T-helper 1 cell (primary cell): ENCODE data around the gene RNF11.
"Not testable (repeated sequence)": the region's sequence is repeated elsewhere in the genome, so short reads cannot be mapped to it uniquely, and the experiment has no call there.

Experiments
- DNase-seq, 5 donors: peaks; one replicate each; pipeline ENCODE4 v3.0.0-alpha.2; 2012 to 2020

Gene RNF11

DNA sequence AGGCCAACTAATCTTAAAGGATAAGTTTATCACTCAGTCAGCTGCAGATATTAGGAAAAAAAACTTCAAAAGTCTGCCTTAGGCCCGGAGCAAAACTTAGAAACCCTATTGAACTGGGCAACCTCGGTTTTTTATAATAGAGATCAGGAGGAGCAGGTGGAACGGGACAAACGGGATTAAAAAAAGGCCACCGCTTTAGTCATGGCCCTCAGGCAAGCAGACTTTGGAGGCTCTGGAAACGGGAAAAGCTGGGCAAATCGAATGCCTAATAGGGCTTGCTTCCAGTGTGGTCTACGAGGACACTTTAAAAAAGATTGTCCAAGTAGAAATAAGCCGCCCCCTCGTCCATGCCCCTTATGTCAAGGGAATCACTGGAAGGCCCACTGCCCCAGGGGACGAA lies 7.6 kb upstream of the RNF11 start:
- DNase-seq: not testable (repeated sequence)

DNA sequence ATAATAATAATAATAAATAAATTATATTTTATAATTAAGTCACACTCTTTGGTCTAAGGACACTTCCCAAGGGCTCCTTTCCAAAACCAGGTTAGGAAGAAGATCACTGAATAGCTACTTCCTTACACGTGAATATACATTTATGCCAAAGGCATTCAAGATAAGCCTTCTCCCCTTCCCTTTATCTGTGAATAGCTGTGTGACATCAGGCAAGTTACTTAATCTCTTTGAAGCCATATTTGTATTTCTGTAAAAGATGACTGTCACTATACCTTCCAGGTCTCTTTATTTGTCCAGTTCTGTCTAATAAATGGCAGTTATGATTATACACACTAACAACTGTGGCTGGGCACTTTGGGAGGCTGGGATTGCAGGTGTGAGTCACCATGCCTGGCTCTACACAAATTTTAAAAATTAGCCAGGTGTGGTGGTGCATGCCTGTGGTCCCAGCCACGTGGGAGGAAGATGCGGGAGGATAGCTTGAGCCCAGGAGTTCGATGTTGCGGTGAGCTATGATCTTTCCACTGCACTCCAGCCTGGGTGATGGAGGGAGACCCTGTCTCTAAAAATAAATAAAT lies 5.5 kb upstream of the RNF11 start:
- DNase-seq: no peak

- DNase-seq: no peak
These were observed 5.0 kb upstream of the RNF11 start for GRCh38 chr1:51231120-51231519.

DNA sequence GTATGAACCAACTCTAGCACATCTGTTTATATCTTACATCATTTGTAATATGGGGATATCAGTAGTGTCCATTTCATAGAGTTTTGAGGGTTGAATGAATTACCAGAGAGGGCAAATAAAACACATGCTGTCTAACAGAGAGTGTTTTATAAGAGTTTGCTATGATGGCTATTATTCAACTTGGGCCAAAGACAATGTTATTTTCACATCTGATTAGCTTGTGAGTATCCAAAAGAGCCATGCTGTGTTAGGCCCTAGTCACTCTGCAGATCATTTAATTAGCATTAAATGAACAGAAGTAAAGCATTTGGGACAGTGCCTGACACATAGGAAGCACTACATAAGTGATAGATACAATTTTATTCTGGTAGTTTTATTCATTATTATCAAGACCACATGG lies 4.2 kb upstream of the RNF11 start:
- DNase-seq: no peak

GRCh38 chr1:51234236-51234635 lies 1.8 kb upstream of the RNF11 start:
- DNase-seq: not testable (repeated sequence)

DNA sequence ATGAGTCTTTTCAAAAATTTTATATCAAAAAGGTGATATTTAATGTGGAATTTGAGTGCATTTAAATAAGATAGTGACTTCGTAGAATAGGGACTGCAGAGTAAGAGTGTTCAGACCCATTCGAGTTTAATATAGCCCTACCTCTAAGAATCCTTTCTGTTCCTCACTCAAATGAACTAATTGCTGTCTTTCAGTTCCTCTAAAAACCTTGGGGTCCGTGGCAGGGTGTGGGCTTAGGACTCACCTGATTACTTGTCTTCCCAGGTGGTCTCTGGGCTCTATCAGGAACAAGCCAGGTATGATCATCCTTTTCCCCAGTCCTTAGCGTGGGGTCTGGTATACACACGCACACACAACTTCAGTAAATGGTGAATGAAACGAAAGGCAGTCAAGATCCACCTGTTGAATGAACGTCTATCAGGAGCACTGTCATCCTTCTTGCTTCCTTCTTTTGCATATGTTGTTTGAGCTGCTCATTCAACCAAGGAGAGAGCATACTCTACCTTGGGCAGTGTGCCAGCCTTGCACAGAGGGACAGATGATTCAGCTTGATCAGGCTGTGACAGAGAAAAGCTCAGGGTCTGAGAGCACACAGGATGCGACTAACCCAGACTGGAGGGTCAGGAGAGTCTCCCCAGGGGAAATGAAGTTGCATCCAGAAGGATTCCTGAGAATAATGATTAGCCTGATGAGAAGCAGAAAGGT lies 1.2 kb upstream of the RNF11 start:
- peak in 2 of 5 donors; percentile 5 to 12 for DNase-seq

DNA sequence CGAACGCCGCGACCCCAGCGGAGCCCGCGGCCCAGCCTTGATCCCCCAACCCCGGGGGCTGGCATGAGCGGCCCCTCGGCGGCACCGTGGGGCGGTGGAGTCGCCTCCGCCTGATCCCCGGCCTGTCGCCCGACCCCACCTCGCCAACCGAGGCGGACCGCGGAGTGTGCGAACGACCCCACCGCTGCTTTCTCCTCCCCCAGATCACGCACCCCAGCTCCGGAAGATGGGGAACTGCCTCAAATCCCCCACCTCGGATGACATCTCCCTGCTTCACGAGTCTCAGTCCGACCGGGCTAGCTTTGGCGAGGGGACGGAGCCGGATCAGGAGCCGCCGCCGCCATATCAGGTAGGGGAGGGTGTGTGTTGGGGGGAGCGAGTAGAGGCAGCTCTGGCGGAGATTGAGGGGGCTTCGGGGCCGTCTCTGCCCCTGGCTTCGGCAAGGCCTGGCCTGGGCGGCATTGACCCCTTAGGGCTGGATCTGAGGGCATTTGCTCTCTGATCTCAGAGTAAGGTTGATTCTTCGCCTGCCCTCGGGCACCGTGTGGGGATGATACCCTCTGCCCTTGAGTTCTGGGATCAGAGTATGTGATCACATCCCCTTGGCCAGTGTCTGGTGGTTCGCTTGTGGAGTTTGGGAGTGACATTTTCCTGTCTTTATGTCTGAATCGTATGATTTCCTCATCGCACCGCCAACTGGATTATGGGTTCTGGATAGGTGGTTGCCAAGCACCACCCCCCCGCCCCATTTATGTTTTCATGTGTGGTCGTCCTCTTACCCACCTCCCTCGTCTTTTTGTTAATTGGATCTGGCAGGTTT lies 668 bp downstream of the RNF11 start:
- peak in 4 of 5 donors; percentile 19 to 36 (median 30) for DNase-seq

DNA sequence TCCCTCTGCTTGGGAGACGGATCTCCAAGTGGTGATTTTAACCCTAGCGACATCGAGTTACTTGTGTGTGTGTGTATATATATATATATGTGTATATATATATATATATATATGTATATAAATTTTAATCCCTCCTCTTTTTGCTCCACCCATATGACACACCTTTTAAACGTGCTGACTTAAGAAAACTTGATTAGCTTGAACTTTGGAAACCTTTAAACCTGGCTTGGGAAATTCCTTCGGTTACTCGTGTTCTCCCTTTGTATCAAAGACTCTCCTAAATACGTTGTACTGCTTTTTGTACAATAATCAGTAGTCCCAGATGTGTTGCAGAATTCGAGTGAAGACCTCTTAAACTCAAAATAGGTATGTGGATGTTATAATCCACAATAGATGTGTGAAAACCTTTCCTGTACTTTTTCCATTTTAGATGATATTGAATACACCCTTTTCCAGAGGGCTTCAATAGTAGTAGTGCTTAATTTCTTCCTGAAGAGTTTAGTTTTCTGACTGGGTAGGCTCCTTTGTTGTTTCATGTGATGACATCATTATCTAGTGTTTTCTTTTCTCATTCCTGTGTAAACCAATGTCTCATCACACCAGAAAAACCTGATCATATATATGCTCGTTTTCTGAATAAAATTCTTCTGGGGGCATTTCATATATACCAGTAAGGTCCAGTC lies 1.4 kb downstream of the RNF11 start:
- no peak for DNase-seq

GRCh38 chr1:51238034-51238403 lies 1.9 kb downstream of the RNF11 start:
- DNase-seq: no peak

DNA sequence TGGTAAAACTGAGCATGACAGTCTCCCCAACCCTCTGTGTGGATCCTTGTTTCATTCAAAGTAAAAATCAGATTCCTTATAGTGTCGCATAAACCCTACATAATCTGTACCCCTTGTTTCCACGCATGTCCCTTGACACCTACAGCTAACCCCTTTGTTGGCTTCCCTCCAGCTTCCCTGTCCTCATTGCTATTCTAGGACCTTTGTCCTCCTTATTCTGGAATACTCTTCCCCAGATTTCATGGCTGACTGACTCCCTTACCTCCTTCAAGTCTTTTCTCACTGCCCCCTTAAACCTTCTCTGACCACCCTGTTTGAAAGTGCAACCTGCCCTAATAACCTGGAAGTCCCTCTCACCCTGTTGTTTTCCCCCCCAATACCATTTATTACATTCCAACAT lies 4.0 kb downstream of the RNF11 start:
- DNase-seq: no peak

DNA sequence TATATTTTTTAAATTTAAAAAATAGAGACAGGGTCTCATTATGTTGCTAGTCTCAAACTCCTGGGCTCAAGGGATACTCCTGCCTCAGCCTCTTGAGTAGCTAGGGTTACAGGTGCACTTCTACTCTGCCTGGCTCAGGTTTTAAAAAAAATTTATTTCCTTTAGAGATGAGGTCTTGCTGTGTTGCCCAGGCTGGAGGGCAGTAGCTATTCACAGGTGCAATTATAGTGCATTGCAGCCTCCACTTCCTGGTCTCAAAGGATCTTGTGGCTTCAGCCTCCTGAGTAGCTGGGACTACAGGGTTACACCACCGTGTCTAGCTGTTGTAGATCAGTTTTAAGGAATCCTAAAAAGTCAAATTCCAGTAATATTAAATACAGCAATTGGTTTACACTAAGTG lies 5.0 kb downstream of the RNF11 start:
- DNase-seq: no peak

DNA sequence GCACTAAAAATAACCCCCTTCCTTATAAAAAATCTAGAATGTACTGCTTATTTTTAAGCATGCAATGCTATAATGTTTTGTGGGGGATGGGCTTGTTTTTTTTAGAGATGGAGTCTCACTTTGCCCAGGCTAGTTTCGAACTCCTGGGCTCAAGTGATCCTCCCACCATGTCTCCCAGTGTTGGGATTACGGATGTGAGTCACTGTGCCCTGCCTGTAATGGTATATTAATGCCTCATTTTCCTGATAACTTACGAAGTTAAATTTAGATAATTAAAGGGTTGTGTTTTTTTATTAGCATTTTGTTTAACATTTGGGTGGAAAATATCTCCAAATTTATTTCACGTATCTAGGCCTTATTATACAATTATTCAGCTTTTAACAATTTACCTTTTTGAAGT lies 6.5 kb downstream of the RNF11 start:
- no peak for DNase-seq

DNA sequence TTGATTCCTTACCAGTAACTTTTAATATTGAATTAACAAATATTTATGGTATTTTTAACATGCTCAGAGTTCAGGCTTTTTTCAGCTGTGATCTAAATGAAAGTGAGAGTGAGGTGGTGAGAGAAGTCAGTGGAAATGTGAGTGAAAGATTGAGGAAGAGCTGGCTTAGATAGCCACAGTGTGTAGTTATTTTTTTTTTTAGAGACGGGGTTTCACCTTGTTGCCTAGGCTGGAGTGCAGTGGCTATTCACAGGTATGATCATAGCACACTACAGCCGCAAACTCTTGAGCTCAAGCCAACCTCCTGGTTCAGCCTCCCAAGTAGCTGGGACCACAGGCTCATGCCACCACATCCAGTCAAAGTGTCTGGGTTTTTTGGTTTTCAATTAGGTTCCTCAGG lies 10.9 kb downstream of the RNF11 start:
- no peak for DNase-seq

DNA sequence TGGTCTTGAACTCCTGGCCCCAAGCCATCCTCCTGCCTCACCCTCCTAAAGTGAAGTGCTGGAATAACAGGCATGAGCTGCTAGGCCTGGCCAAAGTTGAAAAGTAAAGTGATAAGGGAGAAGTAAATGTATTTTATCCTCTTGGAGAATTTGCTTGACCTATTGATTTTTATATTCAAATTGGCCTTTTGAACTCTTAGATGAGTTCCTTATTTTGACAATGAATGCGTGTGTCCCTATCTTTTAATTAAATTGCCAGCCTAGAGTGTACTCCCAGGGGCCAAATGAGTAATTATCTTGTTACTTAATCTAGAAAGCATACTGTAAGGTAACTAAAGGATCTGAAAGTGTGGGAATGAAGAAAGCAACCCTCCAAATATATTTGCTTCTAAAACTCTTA lies 11.4 kb downstream of the RNF11 start:
- no peak for DNase-seq

DNA sequence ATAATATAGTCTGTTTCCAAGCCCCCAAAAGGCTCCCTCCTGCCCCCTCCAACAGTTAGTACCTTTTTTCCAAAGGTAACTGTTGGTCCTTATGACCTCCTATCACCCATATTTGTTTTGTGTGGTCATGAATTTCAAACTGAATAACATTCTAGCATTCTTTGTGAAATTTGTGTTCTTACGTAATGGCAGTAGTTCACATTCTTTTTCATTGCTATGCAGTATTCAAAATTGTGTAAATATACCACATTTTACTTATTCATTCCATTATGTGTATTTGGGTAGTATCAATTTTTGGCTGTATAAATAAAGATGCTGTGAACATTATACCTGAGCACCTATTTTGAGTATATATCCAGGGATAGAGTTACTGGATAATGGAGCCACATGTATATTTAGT lies 13.4 kb downstream of the RNF11 start:
- DNase-seq: no peak

DNA sequence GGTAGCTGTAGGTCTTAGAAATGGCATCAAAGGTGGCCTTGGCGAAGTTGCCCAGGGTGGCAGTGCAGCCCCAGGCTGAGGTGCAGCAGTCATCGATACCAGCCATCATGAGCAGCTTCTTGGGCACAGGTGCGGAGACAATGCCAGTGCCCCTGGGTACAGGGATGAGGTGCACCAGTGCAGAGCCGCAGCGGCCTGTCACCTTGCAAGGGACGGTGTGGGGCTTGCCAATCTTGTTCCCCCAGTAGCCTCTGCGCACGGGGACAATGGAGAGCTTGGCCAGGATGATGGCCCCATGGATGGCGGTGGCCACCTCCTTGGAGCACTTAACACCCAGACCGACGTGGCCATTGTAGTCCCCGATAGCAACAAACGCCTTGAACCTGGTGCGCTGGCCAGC lies 14.7 kb downstream of the RNF11 start:
- DNase-seq: not testable (repeated sequence)

GRCh38 chr1:51251165-51251564 lies 15.1 kb downstream of the RNF11 start:
- not testable (repeated sequence) for DNase-seq

DNA sequence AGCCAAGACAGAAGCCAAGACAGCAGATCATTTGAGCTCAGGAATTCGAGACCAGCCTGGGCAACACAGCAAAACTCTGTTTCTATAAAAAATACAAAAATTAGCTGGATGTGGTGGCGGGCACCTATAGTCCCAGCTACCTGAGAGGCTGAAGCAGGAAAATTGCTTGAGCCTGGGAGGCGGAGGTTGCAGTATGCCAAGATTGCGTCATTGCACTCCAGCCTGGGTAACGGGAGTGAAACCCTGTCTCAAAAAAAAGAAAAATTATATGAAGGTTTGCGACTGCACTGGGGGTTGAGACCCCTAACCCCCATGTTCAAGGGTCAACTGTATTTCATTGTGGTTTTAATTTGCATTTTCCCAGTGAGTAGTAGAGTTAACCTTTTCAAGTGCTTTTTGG lies 16.3 kb downstream of the RNF11 start:
- DNase-seq: no peak

GRCh38 chr1:51253691-51254090 lies 17.6 kb downstream of the RNF11 start:
- no peak for DNase-seq

DNA sequence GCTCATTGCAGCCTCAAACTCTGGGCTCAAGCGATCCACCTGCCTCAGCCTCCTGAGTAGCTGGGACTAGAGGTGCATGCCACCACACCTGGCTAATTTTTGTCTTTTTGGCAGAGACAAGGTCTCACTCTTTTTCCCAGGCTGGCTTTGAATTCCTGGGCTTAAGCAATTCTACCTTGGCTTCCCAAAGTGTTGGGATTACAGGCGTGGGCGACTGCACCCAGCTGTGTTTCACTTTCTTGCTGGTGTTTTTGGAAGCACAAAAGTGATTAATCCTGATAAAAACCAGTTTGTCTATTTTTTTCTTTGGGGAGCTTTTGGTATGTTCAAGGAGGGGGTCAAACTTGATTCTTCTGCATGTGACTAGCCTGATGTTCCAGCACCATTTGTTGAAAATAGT lies 19.3 kb downstream of the RNF11 start:
- no peak for DNase-seq

DNA sequence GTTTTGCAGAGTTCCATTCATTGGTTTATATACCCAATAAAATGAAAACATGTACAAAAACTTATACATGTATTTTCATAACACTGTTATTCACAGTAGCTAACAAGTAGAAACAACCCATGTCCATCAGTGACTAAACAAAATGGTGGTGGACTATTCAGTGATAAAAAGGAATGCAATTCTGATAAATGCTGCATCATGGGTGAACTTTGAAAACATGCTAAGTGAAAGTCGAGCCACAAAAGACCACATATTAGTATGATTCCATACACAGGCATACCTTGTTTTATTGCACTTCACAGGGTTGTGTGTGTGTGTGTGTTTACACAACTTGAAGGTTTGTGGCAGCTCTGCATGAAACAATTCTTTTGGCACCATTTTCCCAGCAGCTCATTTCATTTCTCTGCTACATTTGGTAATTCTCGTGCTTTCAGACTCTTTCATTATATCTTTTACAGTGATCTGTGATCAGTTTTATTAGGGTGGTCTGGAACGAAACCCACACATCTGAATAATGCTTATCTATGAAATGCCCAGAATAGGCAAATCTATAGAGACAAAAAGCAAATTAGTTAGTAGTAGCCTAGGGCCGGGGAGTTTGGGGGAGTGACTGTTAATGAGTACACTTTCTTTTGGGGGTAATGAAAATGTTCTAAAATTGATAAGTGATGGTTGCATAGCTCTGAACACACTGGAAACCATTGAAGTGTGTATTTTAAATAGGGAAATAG lies 27.2 kb downstream of the RNF11 start:
- no peak for DNase-seq

GRCh38 chr1:51264451-51264850 lies 28.4 kb downstream of the RNF11 start:
- no peak for DNase-seq

GRCh38 chr1:51265618-51266017 lies 29.5 kb downstream of the RNF11 start:
- no peak for DNase-seq
